GM12878 (cell line): ENCODE measurements around the gene CLEC16A. TPM values are rescaled to one million over a fixed set of nuclear protein-coding genes. Genes with fewer than 3 reads are reported as not detected.

Experiments used
- ATAC-seq: fragments of 200-7000 bp; cut with Tn5 transposase; 3 replicates; pipeline ENCODE4 v1.9.1; 2020; ENCODE audit warnings: mild to moderate bottlenecking, moderate library complexity
- BruUV-seq: library from RNA; stranded (reverse); fragments of 400-500 nt; replicated peaks from 2 replicates; lab custom pipeline; 2021; lab: Mats Ljungman, UMichigan
- CTCF ChIA-PET: fragments of 300-600 bp; sonication (Branson Sonifier 250); formaldehyde crosslinking; extraction: SDS; loops from one replicate; lab custom pipeline; 2021; ENCODE audit warnings: inconsistent platforms; lab: Yijun Ruan, JAX
- POLR2A ChIA-PET: fragments of 350-600 bp; formaldehyde crosslinking; extraction: SDS; loops from one replicate; lab custom pipeline; 2021; ENCODE audit warnings: inconsistent platforms; lab: Charles Lee
- RAD21 ChIA-PET: fragments of 300-600 bp; sonication (Branson Sonifier 250); formaldehyde crosslinking; loops from one replicate; lab custom pipeline; 2023; ENCODE audit warnings: antibody characterized with exemption; ENCODE audit not compliant: unreplicated experiment; lab: Charles Lee
- SMC1A ChIA-PET: fragments of 300-600 bp; sonication (Branson Sonifier 250); formaldehyde crosslinking; loops from one replicate; lab custom pipeline; 2023; ENCODE audit not compliant: unreplicated experiment, uncharacterized antibody; lab: Charles Lee
- DNase-seq: peaks from one replicate; pipeline ENCODE4 v3.0.0-alpha.2; 2011; ENCODE audit warnings: low read depth, low spot score
- FAIRE-seq: peaks from 3 replicates; lab custom pipeline; 2011; peaks lifted over from hg19 to GRCh38; lab: Jason Lieb, UNC
- H2AFZ ChIP-seq: 2 replicates; pipeline ENCODE4 v1.6.0; 2011; ENCODE audit warnings: low read depth, low read length, control low read depth; ENCODE audit not compliant: control insufficient read depth
- H3K27ac ChIP-seq: 2 replicates; pipeline ENCODE4 v1.5.1; 2011; ENCODE audit warnings: control low read depth; ENCODE audit not compliant: control insufficient read depth, insufficient read depth
- H3K27me3 ChIP-seq, 2 experiments: replicated peaks in 1 of 2; 2 replicates each; pipeline versions ENCODE4 v1.6.0 to v1.6.1; 2011; ENCODE audit warnings: low read length in 1 of 2; ENCODE audit not compliant: control insufficient read depth in 2 of 2, insufficient read depth in 2 of 2
- H3K36me3 ChIP-seq, 2 experiments: 2 replicates each; pipeline ENCODE4 v1.5.1; 2011; ENCODE audit warnings: low read length in 1 of 2; ENCODE audit not compliant: control insufficient read depth in 2 of 2, insufficient read depth in 2 of 2
- H3K4me1 ChIP-seq: 2 replicates; pipeline ENCODE4 v1.6.1; 2011; ENCODE audit warnings: mild to moderate bottlenecking, low read length, moderate library complexity, mixed read lengths; ENCODE audit not compliant: control insufficient read depth, insufficient read depth
- H3K4me2 ChIP-seq: 2 replicates; pipeline ENCODE4 v1.6.0; 2011; ENCODE audit warnings: control low read depth; ENCODE audit not compliant: control insufficient read depth, insufficient read depth
- H3K4me3 ChIP-seq: fragments of 200-600 bp; sonication (generic); 2 replicates; pipeline ENCODE4 v1.5.1; 2016
- H3K79me2 ChIP-seq: 2 replicates; pipeline ENCODE4 v1.6.0; 2011; ENCODE audit warnings: low read length; ENCODE audit not compliant: control insufficient read depth, insufficient read depth
- H3K9ac ChIP-seq: 2 replicates; pipeline ENCODE4 v1.8.0; 2011; ENCODE audit warnings: low read length, control low read depth, mixed read lengths; ENCODE audit not compliant: control insufficient read depth, insufficient read depth
- H3K9me3 ChIP-seq: replicated peaks from 3 replicates; pipeline ENCODE4 v1.5.1; 2011; ENCODE audit warnings: mild to moderate bottlenecking, low read length; ENCODE audit not compliant: control insufficient read depth, insufficient read depth
- H4K20me1 ChIP-seq: 2 replicates; pipeline ENCODE4 v1.6.0; 2011; ENCODE audit not compliant: control insufficient read depth, insufficient read depth
- HDGF ChIP-seq: fragments of 450-650 bp; IDR thresholded peaks from 2 replicates; pipeline ENCODE4 v1.6.1; 2016; ENCODE audit warnings: antibody characterized with exemption
- NFIC ChIP-seq: IDR thresholded peaks from 2 replicates; pipeline ENCODE4 v1.6.1; 2012; ENCODE audit warnings: low read depth, mild to moderate bottlenecking, inconsistent platforms, low read length, moderate library complexity
- NR2C1 ChIP-seq: fragments of 450-650 bp; IDR thresholded peaks from 2 replicates; pipeline ENCODE4 v1.6.1; 2017; ENCODE audit warnings: antibody characterized with exemption, mild to moderate bottlenecking, moderate library complexity
- NR2C2 ChIP-seq: IDR thresholded peaks from 2 replicates; pipeline ENCODE4 v1.6.1; 2011; ENCODE audit warnings: borderline replicate concordance, low read depth; ENCODE audit not compliant: control insufficient read depth, insufficient read length
- YBX1 ChIP-seq: fragments of 450-650 bp; IDR thresholded peaks from 2 replicates; pipeline ENCODE4 v1.6.1; 2016; ENCODE audit warnings: antibody characterized with exemption
- WGBS: methylation state at CpG from one replicate; pipeline ENCODE4 v1.1.6; 2016; ENCODE audit warnings: low lambda C conversion rate; ENCODE audit not compliant: insufficient replicate concordance, insufficient coverage; ENCODE audit errors: missing lambda C conversion rate; 5-methylcytosine and 5-hydroxymethylcytosine counted together
- in situ Hi-C: fragments of 300-500 bp; cut with MboI; formaldehyde crosslinking; loops from 9 replicates; pipeline ENCODE4 v1.14.3; 2018; ENCODE audit warnings: mixed read lengths
- intact Hi-C: fragments of 100-400 bp; cut with micrococcal nuclease; formaldehyde crosslinking; loops from one replicate; pipeline ENCODE4 v1.14.2; 2022; ENCODE audit not compliant: unreplicated experiment
- polyA plus RNA-seq, 11 experiments: library from polyadenylated mRNA; depleted of rRNA in 4 of 11; unstranded in 6 of 11; stranded (reverse) in 5 of 11; fragments of >200 nt; fragmentation: Nextera tagmentation in 4 of 11; fragmentation: Illumina TruSeq in 1 of 11; extraction: Ambion mirVana in 4 of 11; extraction: Trizol in 1 of 11; gene quantifications; 1 replicate in 1 of 11; 2 replicates in 10 of 11; pipeline versions ENCODE4 v1.2.1 to v1.2.3, GENCODE V29; 2011 to 2016; ENCODE audit warnings: inconsistent platforms in 2 of 11, missing spikeins in 2 of 11, low read depth in 1 of 11
- total RNA-seq, 4 experiments: library from RNA; depleted of rRNA in 3 of 4; stranded (reverse); fragments of >200 nt in 3 of 4; fragmentation: Illumina TruSeq in 1 of 4; extraction: Trizol in 1 of 4; gene quantifications; 2 replicates each; pipeline versions ENCODE4 v1.2.1 to v1.2.3, GENCODE V29; 2013 to 2021
- TF ChIP-seq, protein P1 (sequence below): fragments of 450-650 bp; formaldehyde crosslinking; IDR thresholded peaks from 2 replicates; pipeline ENCODE4 v1.5.0; 2022; ENCODE audit warnings: mild to moderate bottlenecking, missing genetic modification characterization

Gene CLEC16A
- total and polyA plus RNA-seq, 10 of the 15 experiments (the other 5 are each of a cell fraction or from before 2014, with no cell fraction given): 1.5 to 28.8 (median 19.2) TPM

DNA sequence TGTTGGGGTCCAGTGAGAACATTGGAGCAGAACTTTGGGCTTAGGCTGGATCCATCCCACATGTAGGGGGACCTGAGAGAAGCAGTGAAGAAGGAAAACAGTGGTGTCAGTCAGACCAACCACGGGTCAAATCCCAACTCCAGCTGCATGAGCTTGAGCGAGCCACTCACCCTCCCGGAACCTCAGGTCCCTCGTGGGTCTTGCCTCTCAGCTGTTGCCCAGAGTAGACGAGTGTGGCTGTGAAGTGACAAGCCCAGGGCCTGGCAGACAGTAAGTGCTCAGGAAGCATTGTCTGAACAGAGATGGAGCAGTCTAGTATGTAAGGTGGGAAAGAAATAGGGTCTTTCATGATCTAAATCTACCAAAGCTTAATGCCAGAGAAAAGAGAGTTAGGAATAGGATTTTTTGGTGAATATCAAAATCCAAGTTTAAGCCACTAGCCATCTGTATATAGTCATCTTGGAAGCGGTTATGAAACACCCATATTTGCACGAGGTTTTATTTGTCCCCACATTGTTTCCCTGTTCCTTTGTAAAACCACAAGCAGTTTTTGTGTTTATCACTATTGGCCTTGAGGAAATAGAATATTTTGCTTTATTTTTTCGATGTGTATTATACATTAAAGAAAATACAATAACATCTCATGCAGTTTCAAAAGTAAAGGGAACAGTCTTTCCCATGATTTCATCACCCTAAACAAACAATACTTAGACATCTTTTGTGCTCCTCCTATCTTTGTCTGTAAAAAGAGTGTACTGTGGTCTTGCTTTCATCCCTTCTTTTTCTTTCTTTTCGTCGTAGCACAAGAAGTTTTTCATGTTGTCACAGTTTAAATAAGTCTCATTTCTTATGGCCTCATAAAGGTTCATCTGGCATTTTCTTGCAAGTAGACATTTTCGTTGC lies 112.0 kb downstream of the CLEC16A start:
- ATAC-seq: no peak
- H3K4me3 ChIP-seq: no peak overlapping the region
- H3K79me2 ChIP-seq: no peaks in the 10 kb centered on the region
- peak; percentile 74 for FAIRE-seq
- no peak overlapping the region for H3K4me2 ChIP-seq
- in situ Hi-C loops: no loop called here
- RAD21 ChIA-PET: no interaction called here
- H3K4me1 ChIP-seq: peaks cover 21% of the 10 kb centered on the region
- intact Hi-C loops: no loop called here
- no peaks in the 10 kb centered on the region for H3K9me3 ChIP-seq
- no peak for DNase-seq
- POLR2A ChIA-PET: interaction anchor here (0.5 kb wide), 1 partner anchor 78 kb away, joined by 6 read pairs; no protein-coding TSS in a partner anchor
- no peak overlapping the region for H2AFZ ChIP-seq
- TF ChIP-seq HDGF: no peak
- no peak for TF ChIP-seq NR2C2
- TF ChIP-seq, protein P1, sequence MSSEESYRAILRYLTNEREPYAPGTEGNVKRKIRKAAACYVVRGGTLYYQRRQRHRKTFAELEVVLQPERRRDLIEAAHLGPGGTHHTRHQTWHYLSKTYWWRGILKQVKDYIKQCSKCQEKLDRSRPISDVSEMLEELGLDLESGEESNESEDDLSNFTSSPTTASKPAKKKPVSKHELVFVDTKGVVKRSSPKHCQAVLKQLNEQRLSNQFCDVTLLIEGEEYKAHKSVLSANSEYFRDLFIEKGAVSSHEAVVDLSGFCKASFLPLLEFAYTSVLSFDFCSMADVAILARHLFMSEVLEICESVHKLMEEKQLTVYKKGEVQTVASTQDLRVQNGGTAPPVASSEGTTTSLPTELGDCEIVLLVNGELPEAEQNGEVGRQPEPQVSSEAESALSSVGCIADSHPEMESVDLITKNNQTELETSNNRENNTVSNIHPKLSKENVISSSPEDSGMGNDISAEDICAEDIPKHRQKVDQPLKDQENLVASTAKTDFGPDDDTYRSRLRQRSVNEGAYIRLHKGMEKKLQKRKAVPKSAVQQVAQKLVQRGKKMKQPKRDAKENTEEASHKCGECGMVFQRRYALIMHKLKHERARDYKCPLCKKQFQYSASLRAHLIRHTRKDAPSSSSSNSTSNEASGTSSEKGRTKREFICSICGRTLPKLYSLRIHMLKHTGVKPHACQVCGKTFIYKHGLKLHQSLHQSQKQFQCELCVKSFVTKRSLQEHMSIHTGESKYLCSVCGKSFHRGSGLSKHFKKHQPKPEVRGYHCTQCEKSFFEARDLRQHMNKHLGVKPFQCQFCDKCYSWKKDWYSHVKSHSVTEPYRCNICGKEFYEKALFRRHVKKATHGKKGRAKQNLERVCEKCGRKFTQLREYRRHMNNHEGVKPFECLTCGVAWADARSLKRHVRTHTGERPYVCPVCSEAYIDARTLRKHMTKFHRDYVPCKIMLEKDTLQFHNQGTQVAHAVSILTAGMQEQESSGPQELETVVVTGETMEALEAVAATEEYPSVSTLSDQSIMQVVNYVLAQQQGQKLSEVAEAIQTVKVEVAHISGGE (CRISPR knock-in tag): no peak
- TF ChIP-seq YBX1: no peak
- no peak for TF ChIP-seq NFIC
- TF ChIP-seq NR2C1: no peak
- WGBS: 75% methylated on average over 11 of the region's 11 CpGs
- no peak overlapping the region for H3K27ac ChIP-seq
- H3K9ac ChIP-seq: no peak overlapping the region
- SMC1A ChIA-PET: interaction anchor here (1.4 to 1.5 kb wide), 2 partner anchors 28 to 38 kb away, joined by 3 read pairs; no protein-coding TSS in a partner anchor
- BruUV-seq: no TSS peak
- H3K36me3 ChIP-seq: peaks cover 0 to 7% of the 10 kb centered on the region in 2 experiments; a peak in 3 of 4 replicates
- H4K20me1 ChIP-seq: no peaks in the 10 kb centered on the region
- CTCF ChIA-PET: no interaction called here
- H3K27me3 ChIP-seq: no peaks in the 10 kb centered on the region
